ENCODE data around the gene HCN2.

HCN2 gene

DNA sequence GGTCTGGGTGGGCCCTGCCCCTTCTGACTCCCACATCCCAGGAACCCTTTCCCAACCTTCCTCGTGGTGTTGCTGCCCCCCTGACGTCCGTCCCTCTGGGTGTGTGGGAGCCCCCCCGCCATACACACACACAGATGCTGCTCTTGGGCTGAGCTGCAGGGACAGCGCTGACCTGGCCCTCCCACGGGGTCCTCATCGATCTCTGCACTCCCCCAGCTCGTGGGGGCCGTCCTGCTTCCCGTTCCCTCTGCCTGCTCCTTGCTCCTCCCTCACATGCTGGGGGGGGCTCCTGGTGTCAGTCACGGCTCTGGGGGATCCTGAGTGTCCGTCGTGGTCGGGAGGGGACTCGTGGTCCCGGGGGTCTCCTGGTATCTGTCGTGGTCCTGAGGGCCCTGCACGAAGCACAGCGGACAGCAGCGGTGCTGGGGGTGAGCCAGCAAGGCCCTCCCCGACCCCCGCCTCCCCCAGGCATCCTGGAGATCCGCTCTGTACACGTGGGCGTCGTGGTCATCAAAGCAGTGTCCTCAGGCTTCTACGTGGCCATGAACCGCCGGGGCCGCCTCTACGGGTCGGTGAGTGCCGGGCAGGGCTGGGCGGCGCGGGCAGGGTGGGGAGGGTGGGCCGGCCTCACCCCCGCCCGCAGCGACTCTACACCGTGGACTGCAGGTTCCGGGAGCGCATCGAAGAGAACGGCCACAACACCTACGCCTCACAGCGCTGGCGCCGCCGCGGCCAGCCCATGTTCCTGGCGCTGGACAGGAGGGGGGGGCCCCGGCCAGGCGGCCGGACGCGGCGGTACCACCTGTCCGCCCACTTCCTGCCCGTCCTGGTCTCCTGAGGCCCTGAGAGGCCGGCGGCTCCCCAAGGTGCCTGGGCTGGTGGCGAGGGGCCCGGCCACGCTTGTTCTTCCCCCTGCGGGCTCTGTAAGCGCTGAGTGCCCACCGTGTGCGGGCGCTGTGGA, 53.4 kb downstream of the HCN2 start:
- no peak for DNase-seq

DNA sequence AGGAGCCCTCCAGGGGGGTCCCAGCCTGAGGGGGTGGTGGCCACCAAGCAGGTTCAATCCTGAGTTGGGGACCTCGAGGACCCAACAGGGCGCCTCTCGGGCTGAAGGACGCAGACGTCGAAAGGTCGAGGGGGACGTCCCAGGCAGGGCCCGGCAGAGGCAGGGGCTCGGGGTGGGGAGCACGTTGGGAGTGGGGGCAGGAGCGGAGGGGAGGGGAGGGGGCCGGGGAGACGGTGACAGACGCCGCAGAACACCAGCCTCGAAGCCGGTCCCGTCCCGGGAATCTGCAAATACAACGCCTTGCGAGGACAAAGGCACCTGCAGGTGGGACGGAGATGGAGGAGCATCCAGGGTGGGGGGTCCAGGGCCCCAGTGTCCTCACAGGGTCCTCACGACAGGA, 54.1 kb downstream of the HCN2 start:
- no peak for DNase-seq

DNA sequence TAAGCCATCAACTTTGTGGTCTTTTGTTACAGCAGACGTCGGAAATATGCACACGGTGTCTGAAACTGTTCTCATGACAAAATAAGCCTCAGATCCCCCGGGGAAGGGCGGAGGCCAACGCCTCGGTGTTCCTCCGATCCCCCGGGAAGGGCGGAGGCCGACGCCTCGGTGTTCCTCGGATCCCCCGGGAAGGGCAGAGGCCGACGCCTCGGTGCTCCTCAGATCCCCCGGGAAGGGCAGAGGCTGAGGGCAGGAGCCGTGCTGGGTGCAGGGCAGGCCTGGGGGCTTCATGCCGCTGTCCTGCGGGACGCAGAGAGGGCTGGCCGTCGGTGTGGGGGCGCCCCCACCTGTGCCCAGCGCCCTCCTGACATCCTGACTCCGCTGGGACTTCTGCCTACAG, 54.7 kb downstream of the HCN2 start:
- no peak for DNase-seq

DNA sequence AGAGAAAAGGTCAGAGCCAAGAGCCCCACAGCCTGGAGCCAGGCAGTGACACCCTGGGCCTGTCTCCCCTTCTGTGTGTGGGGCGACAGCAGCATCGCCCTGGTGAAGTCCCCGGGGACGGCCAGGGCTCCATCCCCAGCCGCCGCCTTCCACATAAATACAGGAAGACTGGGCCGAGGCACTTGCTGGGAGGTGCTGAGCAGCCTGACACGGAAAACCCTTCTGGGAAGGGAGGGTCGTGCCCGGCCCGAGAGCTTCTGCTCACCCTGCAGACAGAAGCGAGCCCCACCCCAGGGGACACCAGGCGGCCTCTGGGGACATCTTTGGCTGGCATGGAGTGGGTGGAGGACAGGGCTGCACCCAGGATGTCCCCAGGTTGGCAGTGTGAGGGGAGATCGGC, 55.1 kb downstream of the HCN2 start:
- DNase-seq: no peak

DNA sequence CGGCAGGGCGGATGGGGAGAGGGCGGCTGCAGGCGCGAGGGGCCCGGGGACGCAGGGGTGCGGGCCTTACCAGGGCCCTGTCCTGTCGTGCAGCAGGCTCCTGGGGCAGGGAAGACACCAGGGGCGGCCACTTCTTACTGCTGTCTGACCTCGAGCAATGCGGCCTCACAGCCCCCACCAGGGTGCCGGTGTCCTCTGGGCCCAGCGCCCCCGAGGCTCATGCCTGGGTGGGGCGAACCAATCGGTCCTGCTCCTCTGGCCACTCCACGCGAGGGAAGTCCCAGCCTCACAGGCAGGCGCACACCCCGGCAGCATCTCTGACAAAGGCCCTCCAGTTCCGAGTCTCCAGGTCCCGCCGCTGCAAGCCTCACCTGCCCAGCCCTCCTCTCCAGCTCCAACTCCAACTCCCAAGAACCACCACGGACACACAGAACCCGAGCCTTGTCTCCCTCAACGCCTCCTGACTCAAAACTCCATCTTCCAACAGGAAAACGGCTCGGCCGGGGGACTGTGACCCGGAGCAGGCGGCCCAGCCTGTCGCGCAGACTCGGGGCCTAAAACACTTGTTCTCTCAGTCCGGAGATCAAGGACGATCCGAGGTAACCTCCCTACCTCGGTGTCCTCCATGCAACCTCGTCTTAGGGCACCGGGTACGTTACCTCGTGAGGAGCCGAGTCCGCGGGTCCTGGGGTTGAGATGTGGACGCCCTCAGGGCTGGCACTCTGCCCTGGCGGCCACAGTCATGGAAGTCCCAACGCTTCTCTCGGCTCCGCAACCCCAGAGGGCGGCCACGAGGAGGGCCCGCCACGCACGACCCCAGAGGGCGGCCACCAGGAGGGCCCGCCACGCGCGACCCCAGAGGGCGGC, 56.5 kb downstream of the HCN2 start:
- DNase-seq: no peak

DNA sequence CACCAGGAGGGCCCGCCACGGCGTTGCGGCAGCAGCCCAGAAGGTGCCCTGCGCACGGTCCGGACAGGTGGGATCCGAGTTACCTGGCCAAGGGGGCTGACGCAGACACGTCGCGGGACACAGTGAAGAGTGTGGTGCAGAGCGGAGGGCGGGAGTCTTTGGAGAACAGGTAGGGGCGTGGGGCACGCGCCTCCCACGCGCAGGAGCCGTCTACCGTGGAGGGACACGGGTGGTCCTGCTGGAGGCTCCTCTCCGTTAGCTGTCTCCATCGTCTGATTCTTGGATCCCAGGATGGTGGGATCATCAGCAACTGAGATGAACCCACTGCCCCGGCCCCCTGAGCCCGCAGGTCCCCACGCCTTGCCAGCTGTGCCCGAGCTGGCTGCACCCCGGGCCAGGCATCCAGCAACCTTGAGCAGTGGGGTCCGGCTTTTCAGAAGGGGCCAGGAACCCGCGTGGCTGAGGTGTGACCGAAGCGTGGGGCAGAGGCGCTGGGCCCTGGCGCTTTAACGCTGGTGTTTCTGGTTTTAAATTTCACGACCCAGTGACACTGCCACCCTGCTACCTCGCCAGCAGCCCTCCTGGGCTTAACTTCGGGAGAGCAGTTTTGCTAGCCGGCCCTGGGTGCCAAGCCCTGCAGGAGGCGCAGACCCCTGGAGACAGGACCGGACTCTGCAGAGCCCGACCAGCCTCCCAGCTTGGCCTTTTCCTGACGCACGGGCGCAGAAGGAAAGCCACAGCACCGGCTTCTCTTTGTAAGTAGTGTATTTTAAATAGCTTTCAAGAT, 57.3 kb downstream of the HCN2 start:
- DNase-seq: no peak

DNA sequence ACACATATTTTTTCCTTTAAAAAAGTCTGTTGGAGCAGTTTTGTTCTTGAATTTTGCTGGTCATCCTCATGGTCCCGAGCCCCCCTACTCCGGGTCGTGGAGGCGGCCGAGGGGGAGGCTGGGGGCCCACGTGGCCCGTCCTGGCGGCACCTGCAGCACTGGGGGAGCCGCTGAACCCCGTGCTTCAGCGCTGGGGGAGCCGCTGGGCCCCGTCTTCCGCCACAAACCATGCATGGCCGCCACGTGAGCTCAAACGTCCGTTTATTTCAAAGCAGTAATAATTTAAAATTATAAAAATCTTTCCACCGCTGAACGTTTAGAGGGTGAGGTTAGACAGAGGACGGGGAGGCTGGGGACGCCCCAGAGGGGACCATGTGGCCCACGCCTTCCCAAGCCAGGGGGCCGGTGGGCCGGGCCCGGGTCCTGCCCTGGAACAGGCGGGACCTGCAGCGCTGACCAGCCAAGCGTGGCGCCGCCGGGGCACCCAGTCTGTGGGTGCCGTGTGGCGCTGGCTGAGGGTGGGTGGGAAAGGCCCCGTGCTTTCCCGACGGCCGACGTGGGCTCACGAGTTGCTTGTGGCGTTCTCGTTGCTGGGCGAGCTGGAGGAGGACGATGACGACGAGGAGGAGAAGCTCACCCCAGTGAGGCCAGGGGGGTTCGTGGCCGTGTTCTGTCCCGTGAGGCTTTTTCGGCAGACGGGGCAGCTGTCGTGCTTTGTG, 58.0 kb downstream of the HCN2 start:
- DNase-seq: no peak

DNA sequence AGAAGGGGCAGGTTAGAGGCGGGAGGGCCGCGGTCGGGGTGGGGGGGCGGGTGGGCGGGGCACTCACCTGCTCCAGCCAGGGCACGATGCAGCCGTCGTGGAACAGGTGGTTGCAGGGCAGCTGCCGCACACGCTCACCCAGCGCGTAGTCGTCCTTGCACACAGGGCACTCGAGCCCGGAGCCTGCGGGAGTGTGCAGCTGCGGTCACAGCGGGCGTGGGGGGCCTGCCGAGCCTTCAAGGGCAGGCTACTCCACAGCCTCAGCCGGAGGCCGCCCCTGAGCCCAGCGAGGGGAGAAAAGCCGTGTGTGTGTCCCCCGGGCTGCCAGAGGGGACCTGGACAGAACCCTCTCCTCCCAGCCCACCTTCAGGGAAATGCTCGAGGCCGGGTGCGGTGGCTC, 58.6 kb downstream of the HCN2 start:
- no peak for DNase-seq

DNA sequence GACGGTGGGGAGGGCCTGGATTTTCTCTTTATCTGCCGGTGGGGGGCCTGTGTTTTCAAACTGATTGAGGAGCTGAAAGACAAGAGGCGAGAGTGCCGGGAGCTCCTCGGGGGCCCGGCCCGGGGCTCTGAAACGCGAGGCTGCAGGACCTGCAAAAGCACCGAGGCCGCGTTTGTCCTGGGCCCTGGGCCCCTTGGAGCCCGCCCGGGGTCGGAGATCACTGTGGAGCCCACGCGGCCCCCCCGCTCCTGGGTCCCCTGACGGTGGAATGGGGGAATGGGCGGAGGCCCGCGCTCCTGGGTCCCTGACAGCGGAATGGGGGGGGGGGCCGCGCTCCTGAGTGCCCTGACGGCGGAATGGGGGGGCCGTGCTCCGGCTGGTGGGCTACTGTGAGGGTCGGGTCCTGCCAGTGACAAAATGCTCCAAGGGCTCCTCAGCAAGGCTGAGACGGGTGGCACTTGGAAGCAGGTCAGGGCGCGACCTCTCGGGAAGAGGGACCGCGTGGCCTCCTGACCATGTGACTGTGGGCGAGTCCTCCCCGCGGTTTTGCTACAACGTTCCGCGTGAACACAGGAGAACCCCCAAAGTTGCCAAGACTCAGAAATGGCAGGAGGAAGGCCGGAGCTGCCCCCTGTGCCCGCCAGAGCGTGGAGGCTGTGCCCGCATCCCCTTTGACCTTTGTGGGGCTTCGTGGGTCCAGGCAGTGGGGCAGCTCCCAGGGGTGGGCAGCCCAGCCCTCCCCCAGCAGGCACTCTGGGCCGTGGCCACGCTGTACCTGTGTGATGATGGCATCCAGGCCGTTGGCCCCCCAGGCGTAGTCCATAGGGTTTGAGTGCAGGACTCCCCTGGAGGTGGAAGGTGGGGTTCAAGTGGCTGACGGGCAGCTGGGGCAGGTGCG, 59.5 kb downstream of the HCN2 start:
- DNase-seq: no peak

DNA sequence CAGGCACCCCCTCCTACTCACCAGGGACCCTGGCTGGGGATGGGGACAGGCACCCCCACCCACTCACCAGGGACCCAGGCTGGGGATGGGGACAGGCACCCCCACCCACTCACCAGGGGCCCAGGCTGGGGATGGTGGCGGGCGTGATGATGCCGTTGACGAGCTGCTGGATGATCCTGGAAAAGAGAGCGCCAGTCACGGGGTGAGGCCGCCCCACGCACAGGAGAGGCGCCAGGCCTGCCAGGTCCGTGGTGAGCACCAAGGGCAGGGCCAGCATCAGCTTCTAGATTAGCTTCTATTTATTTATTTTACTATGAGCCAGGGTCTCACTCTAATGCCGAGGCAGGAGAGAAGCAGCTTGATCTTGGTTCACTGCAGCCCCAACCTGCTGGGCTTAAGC, 60.4 kb downstream of the HCN2 start:
- no peak for DNase-seq

DNA sequence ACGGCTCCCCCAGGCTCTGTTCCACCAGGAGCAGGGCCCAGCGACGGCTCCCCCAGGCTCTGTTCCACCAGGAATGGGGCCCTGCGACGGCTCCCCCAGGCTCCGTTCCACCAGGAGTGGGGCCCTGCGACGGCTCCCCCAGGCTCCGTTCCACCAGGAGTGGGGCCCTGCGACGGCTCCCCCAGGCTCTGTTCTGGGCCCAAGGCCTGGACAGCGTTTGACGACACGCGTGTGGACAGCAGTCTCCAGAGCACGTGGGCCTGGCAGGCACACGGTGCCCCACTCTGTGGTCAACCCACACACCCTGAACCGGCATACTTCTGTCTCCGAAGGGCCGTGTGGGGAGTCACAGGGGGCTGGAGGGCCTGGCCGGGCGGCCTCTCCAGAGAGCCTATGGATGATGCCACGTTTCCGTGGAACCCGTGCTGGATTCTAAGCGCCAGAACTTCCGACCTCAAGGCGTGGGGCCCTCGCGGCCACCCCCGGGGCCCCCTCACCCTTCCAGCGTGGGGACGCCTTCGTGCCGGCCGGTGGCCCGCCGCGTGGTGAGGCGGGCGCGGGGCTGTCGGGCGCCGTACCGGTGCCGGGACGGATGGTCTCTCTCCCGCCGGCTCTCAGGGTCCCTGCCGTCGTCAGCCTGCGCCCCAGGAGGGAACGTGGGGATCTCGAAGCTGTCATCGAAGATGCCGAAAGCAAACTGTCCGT, 61.6 kb downstream of the HCN2 start:
- DNase-seq: no peak

DNA sequence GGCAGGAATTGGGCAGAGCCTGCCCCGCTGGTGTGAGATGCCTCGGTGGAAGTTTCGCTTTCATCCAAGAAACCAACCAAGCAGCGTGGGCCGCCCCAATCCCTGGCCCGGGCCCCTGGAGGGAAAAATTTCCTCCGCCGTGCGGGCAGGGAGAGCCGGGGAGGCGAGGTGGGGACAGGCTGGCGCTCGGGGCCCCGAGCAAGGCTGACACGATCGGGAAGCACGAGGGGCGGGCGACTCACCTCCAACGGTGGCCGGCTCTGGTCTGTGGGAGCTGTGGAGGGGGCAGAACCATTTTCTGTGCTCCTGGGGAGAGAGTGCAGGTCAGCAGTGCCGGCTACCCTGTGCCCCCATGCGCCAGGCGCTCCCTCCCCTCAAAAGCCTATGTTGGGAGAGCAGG, 62.3 kb downstream of the HCN2 start:
- DNase-seq: no peak

DNA sequence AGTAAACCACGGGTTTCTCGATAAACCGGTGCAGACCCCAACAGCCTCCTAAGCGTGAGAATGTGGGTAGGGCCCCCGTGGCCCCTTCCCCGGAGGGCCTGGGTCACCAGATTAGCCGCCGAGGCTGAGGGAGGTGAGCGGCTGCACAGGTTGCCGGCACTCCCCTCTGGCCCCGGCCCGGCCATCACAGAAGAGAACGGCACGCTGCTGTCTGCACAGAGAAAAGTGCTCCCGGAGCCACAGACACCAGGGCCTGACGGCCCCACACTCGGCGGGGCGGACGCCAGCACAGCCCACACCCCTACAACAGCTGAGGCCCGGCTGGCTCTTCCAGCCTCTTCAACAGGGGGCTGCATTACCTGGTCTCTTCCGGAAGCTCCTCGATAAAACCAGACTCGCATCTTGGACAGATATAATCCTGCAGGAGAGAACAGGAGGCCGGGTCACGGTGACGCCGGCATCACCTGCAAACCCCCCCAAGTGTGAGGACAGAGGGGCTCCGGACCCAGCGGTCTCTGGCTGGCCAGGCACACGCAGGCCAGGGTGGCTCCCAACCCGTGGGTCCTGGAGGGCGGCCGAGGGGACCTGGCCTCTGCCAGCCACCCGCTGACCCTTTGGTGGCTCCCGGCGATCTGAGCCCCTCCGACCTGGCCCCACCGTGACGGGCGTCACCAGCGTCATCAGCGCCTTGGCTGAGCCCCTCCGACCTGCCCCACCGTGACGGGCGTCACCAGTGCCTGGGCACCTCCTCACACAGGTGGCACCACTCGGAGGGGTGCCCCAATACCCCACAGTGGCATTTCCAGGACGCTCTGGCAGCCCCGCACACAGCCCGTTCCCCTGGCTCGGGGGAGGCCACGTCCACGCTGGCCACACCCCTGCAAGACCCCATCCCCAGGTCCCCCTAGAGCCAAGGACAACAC, 63.0 kb downstream of the HCN2 start:
- DNase-seq: no peak

DNA sequence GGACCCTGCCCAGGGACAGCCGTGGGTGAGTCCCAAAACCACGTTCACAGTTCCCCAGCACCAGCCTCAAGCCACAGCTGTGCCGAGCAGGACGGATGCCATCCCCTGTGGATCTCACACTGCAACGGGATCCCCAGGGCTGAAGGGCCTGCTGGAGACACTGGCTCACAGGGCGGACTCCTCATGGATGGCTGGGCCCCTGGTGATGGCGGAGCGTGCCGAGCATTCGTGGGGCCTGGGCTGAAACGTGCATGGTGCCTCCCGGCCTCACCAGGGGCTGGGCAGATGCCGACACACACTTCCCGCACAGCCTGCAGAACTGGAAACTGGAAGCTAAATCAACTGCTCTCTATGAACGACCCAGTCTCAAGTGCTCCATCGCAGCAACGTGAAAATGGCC, 63.7 kb downstream of the HCN2 start:
- DNase-seq: no peak

DNA sequence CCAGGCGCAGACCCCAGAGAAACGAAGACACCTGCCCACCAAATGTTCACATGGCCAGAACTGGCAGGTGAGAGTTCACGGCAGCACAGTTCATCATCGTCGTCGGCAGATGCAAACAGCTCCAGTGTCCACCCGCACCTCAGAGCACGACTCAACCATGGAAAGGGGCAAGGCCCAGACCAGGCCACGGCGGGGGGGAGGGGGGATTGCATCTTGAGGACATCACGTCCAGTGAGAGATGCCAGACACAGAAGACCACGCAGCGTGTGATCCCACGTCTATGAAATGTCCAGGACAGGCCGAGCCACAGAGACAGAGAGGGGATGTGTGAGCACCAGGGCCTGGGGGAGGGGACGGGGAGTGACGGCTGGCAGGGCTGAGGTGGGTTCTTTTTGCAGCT, 66.0 kb downstream of the HCN2 start:
- no peak for DNase-seq

DNA sequence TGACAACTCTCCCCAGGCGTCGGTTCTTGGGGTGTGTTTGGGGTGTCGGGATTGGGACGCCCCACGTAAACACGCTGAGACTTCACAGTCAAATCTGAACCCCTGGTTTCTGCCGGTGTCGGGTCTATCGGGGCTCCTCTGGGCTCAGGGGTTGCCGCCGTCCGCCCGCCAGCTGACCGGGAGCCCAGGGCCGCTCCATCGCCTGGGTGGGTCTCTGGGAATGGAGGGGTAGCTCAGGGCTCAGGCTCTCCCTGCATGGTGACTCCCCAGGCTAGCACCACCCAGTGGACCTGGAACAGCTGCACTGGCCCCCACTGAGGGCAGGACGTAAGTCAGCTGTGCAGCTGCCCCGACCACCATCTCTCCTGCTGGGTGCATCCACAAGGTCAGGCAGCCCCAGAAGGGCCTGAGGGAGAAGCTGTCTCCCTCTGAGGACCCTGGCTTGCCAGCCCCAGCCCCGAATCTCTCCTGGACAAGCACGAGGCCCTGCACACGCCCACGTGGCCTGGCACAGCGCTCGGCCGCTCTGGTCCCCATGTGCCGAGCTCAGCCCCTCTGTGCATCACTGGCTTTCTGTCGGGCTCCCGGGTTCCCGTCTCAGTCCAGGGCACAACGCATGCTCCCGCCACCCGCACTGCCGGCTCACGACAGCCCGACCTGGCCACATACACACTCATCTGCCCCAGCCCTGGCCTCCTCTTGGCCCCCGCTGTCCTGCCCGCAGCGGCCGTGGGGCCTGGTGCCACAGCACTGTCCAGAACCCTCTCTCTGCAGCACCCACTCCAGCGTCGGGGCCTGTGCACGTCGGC, 67.3 kb downstream of the HCN2 start:
- no peak for DNase-seq

DNA sequence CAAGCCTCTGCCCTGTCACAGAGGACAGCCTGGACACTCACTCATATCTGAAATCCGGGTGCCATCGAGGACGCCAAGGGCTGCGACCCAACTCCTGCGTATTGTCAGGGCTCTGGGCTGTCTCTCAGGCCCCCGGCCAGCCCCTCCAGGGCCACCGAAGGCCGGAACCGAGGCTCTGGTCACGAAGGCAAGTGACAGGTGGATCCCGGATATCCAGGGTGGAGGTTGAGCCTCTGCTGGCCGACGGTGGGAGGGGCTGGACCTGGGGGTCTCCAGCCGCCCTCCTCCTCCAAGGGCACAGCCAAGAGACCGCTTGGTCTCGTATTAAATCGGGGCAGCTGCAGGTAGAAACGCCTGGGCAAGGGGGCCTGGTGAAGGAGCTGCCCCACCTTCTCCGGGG, 67.9 kb downstream of the HCN2 start:
- no peak for DNase-seq

DNA sequence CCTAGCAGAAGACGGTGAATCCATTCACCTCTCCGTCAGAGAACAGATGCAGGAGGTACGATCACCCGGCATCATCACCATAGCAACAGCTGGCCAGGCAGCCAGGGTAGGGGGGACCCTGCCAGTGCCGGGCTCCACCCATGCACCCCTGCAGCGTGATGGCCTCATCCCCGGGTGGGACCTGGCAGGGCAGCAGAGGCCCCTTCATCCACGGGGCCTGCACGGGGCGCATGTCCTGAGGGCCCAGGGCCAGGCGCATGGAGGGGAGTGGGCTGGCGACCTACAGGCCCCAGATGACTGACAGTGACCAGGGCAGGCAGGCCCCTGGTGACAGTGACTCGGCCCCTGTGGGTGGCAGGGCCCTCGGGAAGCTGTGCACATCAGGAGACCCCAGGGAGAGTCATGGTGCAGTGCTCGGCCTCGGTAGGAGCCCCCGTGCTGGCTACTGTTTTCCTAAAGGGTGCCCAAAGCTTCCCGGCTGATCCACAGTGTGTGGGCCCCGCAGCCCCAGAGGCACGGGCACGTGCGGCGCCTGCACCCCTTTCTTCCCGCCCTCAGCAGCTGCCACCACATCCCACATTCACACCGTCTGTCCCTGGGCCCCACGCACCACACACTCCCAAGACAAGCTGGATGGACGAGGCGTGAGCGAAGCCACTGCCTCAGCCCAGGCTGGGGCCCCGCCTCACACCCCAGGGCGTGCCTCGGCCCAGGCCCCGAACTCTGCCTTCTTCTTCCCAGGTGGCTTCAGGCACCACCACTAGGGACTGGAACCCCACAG, 68.6 kb downstream of the HCN2 start:
- no peak for DNase-seq
